Lower leg skin (tissue), 4 donors: ENCODE measurements around the gene CHKA. TPM values are rescaled to one million over a fixed set of nuclear protein-coding genes. Genes with fewer than 3 reads are reported as not detected.

Source experiments
- DNase-seq, 2 donors: peaks; one replicate each; pipeline ENCODE4 v3.0.0-alpha.2; 2019; ENCODE audit warnings: low spot score in 2 of 2
- H3K4me3 ChIP-seq: fragments of 200-600 bp; sonication (generic); 2 replicates; pipeline ENCODE4 v1.5.1; 2017; ENCODE audit warnings: mild to moderate bottlenecking, low read depth; ENCODE audit not compliant: poor library complexity, severe bottlenecking
- POLR2A ChIP-seq, 2 donors: fragments of 450-650 bp; IDR thresholded peaks; one replicate each; pipeline ENCODE4 v1.6.1; 2016 to 2017; ENCODE audit warnings: antibody characterized with exemption in 2 of 2, mild to moderate bottlenecking in 1 of 2, moderate library complexity in 1 of 2
- WGBS, 2 donors: methylation state at CpG; one replicate each; pipeline ENCODE4 v1.1.5; 2018; 5-methylcytosine and 5-hydroxymethylcytosine counted together
- intact Hi-C: fragments of 100-400 bp; cut with DNase I; formaldehyde crosslinking; loops from one replicate; pipeline ENCODE4 v1.15.0; 2023; ENCODE audit warnings: low total_unique reads
- total RNA-seq, 4 donors: library from RNA; depleted of rRNA; stranded (reverse); fragments of >200 nt; gene quantifications; one replicate each; pipeline ENCODE4 v1.1.0, GENCODE V29; 2016
- TF ChIP-seq, protein P1 (sequence below), 3 donors: fragments of 450-650 bp; IDR thresholded peaks; one replicate each; pipeline ENCODE4 v1.5.1; 2016; ENCODE audit warnings: antibody characterized with exemption in 3 of 3, mild to moderate bottlenecking in 3 of 3, moderate library complexity in 2 of 3

Gene CHKA
- total RNA-seq, 4 donors from 2014 or later: 5.9 to 15.6 (median 13.1) TPM

DNA sequence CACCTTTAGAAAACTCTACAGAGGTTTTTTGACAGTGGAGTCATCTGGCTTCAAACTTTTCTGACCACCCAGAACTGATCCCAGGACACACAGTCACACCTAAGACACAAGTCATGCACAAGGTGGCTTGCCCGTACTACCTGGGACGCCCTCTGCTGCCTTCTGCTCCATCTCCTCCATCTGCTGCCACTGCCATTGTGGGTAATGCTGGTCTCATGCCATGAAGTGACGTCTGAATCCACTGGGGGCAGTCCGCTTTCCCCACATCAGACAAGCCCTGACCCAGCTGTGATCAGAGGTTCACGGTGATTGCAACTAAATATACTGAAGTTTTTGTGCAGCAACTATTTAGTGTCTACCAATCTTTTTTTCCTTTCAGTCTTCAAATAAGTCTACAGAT is 96.1 kb downstream of the CHKA start:
- 79 to 87% methylated on average over 5 of the region's 5 CpGs for WGBS, 2 donors
- no peak for TF ChIP-seq POLR2A (IDR thresholded peaks at IDR 0.05)
- TF ChIP-seq, protein P1, sequence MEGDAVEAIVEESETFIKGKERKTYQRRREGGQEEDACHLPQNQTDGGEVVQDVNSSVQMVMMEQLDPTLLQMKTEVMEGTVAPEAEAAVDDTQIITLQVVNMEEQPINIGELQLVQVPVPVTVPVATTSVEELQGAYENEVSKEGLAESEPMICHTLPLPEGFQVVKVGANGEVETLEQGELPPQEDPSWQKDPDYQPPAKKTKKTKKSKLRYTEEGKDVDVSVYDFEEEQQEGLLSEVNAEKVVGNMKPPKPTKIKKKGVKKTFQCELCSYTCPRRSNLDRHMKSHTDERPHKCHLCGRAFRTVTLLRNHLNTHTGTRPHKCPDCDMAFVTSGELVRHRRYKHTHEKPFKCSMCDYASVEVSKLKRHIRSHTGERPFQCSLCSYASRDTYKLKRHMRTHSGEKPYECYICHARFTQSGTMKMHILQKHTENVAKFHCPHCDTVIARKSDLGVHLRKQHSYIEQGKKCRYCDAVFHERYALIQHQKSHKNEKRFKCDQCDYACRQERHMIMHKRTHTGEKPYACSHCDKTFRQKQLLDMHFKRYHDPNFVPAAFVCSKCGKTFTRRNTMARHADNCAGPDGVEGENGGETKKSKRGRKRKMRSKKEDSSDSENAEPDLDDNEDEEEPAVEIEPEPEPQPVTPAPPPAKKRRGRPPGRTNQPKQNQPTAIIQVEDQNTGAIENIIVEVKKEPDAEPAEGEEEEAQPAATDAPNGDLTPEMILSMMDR (IDR thresholded peaks at IDR 0.05): no peak
- DNase-seq: no peak
- H3K4me3 ChIP-seq: no peak overlapping the region
- intact Hi-C loops: no loop called here

DNA sequence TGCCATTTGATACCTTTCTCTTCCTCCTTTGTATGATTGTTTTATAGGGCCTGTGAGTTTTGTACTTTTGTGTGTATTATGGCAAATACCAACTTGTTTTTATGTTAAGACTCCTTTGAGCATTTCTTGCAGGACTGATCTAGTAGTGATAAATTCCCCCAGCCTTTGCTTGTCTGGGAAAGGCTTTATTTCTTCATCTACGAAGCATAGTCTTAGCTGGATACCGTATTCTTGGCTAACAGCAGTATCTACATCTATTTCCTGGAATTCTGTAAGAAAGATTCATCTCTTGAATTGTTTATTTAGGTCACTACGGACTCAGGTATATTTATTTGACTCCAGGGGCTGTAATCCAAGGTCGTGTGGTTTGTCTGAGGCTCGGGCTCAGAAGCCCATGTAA is 96.7 kb downstream of the CHKA start:
- TF ChIP-seq, protein P1 (IDR thresholded peaks at IDR 0.05): no peak
- no peak for TF ChIP-seq POLR2A (IDR thresholded peaks at IDR 0.05)
- 94% methylated on average over 5 of the region's 5 CpGs for WGBS, 2 donors
- DNase-seq: no peak
- intact Hi-C loops: no loop called here
- no peak overlapping the region for H3K4me3 ChIP-seq

DNA sequence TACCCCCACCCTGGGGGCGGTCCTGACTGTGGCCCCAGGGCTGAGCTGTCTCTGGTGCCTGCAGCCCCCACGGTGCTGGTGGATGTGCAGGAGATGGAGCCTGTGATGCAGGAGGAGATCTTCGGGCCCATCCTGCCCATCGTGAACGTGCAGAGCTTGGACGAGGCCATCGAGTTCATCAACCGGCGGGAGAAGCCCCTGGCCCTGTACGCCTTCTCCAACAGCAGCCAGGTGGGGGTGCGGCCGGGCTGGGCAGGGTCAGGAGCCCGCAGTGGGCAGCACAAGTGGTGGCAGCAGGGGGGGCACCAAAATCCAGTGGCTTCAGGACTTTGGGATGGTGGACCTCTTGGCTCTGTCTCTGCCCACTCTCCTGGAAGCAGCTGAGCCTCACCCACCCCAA is 98.7 kb downstream of the CHKA start:
- intact Hi-C loops: no loop called here
- H3K4me3 ChIP-seq: no peak overlapping the region
- DNase-seq: no peak
- WGBS, 2 donors: 85% methylated on average over 12 of the region's 13 CpGs; no CpG with 5 or more reads in 1 of the 2 donors
- TF ChIP-seq POLR2A (IDR thresholded peaks at IDR 0.05): no peak
- TF ChIP-seq, protein P1 (IDR thresholded peaks at IDR 0.05): no peak

DNA sequence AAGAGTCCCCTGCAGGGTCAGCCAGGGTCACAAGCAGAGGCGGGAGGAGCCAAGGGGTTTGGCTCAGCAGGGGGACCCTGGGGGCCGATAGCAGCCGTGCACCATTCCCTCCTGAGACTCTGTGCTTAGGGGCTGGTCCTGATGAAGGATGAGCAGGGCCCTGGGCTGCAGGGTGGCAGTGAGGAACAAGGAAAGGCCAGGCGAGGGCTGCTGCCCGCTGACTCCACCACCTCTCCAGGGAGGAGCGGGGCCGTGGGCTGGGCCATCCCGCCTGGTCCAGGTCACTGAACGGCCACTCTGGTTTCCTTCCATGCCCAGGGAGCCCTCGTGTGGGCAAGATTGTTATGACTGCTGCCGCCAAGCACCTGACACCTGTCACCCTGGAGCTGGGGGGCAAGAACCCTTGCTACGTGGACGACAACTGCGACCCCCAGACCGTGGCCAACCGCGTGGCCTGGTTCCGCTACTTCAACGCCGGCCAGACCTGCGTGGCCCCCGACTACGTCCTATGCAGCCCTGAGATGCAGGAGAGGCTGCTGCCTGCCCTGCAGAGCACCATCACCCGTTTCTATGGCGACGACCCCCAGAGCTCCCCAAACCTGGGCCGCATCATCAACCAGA is 99.9 kb downstream of the CHKA start:
- DNase-seq: no peak
- WGBS, 2 donors: 75 to 79% methylated on average over 26 to 27 of the region's 27 CpGs
- no peak overlapping the region for H3K4me3 ChIP-seq
- intact Hi-C loops: no loop called here
- no peak for TF ChIP-seq POLR2A (IDR thresholded peaks at IDR 0.05)
- TF ChIP-seq, protein P1 (IDR thresholded peaks at IDR 0.05): no peak

DNA sequence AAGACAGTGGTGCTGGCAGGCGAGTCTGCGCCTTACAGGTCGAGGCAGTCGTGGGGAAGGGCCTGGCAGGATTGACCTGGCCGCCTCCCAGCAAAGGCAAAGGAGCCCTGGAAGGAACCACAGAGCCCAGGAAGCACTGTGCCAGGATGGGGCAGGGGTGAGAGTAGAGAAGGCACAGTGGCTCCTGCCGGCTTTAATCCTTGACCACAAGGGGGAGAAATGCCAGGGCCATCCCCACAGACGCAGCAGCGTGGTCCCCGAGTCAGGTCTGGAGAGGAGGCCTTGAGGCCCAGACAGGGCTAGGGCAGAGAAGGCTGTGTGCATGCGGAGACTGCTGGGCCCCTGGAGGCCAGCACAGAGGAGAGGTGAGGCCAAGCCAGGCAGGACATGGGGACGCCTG is 100.6 kb downstream of the CHKA start:
- no peak for DNase-seq
- intact Hi-C loops: no loop called here
- 44 to 57% methylated on average over 11 of the region's 11 CpGs for WGBS, 2 donors
- no peak for TF ChIP-seq POLR2A (IDR thresholded peaks at IDR 0.05)
- TF ChIP-seq, protein P1 (IDR thresholded peaks at IDR 0.05): no peak
- no peak overlapping the region for H3K4me3 ChIP-seq

DNA sequence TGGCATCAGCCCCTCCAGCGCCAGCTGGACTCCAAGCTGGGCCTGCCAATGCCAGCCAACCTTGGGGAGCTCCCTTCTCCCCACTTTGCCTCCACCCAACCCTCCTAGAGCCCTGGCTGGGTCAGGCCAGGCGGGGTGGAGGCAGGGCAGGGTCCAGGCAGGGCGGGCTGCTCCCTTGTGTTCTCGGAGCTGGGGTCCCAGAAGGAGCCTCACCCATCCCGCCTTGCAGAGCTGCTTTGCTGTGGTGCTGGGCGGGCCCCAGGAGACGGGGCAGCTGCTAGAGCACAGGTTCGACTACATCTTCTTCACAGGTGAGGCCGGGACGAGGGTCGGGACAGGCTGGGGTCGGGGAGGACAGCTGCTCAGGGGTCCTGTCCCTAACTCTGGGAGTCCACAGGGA is 101.7 kb downstream of the CHKA start:
- 82 to 91% methylated on average over 10 to 12 of the region's 12 CpGs for WGBS, 2 donors
- no peak for DNase-seq
- H3K4me3 ChIP-seq: no peak overlapping the region
- no peak for TF ChIP-seq POLR2A (IDR thresholded peaks at IDR 0.05)
- TF ChIP-seq, protein P1 (IDR thresholded peaks at IDR 0.05): no peak
- intact Hi-C loops: no loop called here
